Superior temporal gyrus (tissue), 1 donor: ENCODE measurements around the gene PRKX.
"Not testable (repeated sequence)": the region's sequence is repeated elsewhere in the genome, so short reads cannot be mapped to it uniquely, and the experiment has no call there.

Experiments
- DNase-seq: peaks from one replicate; pipeline ENCODE4 v3.0.0-alpha.2; 2016; ENCODE audit errors: extremely low spot score

Gene PRKX

DNA sequence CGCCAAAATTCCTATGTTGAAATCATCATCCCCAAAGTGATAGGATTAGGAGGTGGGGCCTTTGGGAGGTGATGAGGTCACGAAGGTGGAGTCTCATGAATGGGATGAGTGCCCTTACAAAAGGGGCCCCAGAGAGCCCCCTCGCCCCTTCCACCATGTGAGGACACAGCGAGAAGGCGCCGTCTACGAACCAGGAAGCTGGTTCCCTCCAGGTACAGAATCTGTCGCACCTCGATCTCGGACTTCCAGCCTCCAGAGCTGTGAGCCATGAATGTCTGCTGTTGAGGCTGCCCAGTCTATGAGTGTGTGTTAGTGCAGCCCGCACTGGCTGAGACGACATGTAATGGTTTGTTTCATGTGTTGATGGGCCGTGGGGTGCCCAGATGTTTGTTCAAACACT is 60.3 kb downstream of the PRKX start:
- DNase-seq: no peak

DNA sequence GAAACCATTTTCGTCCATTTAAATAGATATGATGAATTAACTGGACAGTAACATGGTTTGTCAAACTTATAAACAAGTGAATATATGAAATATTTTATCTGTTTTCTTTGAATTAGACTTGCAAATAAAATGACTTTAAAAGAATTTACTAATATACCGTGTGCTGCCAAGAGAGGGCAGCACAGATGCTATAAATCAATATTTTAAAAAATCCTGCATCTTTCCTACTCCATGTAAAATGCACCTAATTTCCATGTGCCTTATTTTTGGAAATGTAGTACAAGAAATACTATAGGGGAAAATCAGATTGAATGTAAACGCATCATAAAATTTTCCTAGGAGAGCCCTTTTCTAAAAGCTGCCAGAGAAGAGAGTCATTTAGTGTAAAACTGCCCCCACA is 62.2 kb downstream of the PRKX start:
- DNase-seq: peak; percentile 59

GRCh38 chrX:3648084-3648483 is 65.4 kb downstream of the PRKX start:
- DNase-seq: no peak

- DNase-seq: not testable (repeated sequence)
These were observed 73.4 kb downstream of the PRKX start for GRCh38 chrX:3639858-3640631.

- DNase-seq: no peak
These were observed 74.2 kb downstream of the PRKX start for GRCh38 chrX:3639236-3639635.

DNA sequence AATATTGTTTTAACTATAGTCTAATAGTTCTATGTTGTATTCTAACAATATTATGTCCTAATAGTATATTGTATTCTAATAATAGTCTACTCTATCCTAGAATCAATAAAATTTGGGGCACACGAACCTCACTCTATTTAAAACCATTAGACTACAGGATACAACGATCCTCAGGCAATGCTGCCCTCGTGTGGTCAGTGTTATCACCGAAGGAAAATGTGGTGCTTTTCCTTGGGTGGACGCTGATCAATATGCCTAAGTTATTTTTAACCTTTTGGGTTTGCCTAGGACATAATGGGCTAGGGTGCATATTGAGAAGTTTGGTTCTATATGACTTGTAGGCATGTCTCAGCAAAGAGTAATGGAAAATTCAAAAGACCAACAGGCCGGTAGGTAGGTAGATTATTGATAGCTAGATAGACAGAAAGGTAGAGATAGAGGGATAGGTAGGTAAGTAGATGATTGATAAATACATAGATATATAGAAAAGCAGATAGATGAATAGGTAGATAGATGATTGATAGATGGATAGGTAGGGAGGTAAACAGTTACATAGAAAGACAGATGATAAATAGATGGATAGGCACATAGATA is 75.1 kb downstream of the PRKX start:
- peak; percentile 45 for DNase-seq

GRCh38 chrX:3636803-3637202 is 76.6 kb downstream of the PRKX start:
- no peak for DNase-seq

DNA sequence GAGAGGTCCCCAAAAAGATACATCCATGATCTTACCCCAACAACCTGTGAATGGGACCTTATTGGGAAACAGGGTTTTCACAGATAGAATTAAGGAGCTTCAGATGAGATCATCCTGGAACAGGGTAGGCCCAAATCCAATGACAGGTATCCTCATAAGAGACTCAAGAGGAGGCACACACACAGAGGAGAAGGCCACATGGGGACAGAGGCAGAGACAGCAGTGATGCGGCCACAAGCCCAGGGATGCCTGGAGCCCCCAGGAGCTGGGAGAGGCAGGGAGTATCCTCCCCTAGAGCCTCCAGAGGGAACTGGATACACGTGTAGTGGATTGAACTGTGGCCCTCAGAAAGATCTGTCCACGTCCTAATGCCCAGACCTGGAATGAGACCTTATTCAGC is 82.3 kb downstream of the PRKX start:
- DNase-seq: no peak

- DNase-seq: no peak
These were observed 85.9 kb downstream of the PRKX start for GRCh38 chrX:3627594-3627993.

DNA sequence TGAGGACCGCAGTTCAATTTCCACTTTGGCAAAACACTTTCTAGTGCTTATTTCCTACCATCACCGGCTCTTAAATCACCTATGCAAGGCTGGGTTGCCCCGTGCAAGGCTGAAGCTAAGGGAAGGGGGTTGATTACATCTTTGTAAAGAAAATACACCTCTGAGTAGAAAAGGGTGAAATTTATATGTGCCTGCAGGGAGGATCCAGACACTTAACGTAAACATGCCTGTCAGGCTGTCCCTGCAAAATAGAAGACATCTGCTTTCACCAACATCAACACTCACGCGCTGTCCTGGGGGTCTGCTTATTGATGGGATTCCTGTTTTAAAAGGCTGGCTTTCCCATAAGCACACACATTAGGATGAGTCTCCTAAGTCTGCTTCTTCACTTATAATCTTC is 92.0 kb downstream of the PRKX start:
- no peak for DNase-seq

DNA sequence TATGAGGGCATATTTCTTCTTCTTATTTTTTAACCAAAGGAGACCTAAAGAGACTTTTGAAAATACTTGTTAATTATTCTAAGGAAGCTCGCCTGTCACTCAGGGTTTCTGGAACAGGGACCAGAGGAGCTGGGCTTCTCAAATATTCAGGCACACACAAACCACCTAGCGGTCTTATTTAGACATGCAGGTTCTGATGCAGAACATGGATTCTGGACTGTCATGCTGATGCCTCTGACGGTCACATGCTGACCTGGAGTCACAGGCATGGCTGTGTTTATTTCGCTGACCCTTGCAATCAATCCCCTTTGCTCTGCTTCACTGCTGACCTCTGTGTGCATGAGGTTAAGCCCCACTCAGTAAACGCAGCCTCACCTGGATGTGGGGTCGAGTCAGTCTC is 101.7 kb downstream of the PRKX start:
- DNase-seq: not testable (repeated sequence)

GRCh38 chrX:3609810-3610209 is 103.6 kb downstream of the PRKX start:
- DNase-seq: no peak

- DNase-seq: no peak
These were observed 110.3 kb downstream of the PRKX start for GRCh38 chrX:3603026-3603661.

GRCh38 chrX:3599802-3600430 is 113.5 kb downstream of the PRKX start:
- no peak for DNase-seq

DNA sequence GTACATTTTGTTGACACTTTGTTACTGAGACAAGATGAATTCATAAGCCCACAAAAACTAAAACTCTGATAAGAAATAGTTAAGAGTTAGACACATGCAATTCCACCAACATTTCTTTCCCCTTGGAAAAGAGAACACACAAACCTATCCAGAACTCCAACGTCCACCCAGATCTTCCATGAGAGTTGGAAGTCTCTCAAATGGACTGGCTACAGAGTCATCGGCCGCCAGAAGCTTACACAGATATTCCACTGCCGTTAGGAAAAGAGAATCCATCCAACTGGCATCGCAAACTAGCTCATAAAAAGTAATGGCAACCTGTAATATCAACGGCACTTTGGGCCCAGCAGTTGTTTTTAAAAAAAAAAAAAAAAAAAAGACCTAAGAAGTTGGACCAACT is 114.7 kb downstream of the PRKX start:
- DNase-seq: no peak

DNA sequence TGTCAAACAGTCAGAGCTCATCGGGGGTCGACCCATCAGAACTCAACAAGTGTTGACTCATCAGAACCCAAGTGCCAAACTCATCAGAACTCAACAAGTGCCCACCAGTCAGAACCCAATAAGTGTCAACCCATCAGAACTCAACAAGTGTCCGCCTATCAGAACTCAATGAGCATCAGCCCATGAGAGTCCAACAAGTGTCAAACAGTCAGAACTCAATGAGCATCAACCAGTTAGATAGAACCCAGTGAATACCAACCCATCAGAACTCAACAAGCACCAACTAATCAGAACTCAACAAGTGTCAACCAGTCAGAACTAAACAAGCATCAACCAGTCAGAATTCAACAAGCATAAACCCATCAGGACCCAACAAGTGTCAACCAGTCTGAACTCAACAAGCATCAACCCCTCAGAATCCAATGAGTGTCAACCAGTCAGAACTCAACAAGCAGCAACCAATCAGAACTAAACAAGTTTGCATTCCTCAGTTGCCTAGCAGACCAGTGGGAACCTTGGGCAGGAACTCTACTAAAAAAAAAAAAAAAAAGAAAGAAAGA is 115.3 kb downstream of the PRKX start:
- no peak for DNase-seq

DNA sequence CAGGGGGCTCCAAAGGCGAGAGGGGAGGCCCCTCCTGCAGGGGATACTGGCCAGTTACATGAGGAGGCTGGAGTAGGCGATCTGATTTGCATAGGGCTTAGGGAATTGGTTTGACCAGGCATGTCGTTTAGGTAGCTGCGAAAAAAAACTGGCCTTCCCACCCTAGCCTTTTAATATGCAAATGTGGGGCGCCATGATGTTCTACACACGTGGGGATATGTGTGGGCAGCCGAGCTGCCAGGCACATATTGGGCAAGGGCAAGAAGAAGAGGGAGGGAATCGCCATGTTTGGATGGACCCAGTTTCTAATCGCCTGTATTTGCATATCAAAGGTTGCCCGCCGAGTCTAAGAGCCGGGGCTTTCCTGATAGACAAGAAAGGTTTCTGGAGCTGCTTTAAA is 121.3 kb downstream of the PRKX start:
- DNase-seq: no peak

DNA sequence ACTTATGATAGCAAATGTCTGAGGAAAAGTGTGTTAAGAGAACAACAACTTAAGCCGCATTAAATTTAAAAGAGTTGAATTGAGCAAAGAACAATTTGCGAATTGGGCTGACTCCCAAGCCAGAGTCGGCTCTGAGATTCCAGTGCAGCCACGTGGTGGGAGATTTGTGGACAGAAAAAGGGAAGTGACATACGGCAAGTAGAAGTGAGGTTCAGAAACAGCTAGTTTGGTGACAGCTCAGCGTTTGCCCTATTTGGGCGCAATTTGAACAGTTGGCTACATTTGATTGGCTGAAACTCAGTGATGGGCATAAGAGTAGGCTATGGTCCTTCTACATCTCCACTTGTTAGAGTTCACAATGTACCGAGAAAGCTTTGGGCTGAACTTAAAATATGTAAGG is 124.0 kb downstream of the PRKX start:
- DNase-seq: no peak

GRCh38 chrX:3585719-3586118 is 127.7 kb downstream of the PRKX start:
- no peak for DNase-seq

DNA sequence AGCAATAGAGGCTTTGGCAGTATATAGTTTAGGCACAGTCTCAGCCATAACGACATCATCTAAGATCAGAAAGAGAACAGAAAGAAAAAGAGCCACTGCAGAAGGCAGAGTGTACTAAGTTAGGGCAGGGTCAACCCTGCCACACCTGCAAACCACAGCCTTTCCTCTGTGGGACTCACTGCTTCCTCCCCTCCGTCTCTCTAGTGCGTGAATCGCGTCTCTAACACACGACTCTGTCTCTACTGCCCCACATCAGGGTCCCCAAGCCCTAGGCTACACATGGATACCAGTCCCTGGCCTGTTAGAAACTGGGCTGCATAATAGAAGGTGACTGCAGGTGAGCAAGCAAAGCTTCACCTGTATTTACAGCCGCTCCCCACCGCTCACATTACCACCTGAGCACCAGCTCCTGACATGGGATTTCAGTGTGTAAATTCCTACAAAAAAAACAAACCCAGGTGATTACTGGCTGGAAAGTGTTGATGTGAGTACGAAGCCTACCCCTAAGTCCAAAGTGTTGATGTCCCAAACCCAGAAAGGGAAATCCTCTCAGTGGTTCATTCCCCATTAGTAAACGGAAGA is 128.9 kb downstream of the PRKX start:
- no peak for DNase-seq

DNA sequence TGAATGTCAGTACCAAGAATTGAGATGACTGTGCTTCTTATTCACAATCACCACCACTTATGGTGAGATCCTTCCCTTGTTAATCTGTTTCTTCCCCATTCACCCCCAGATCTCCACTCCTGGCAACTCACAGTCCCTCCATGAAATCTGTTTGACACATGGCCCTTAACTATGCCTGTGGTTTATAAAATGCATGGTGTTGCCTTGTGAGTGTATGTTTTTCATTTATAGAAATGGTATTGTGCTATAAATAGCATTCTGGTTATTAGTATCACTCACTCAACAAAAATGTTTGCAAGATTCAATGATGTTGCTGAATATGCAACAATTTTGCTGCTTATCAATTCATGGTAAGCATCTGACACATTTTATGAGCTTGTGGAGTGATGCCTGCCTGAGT is 131.0 kb downstream of the PRKX start:
- DNase-seq: no peak

GRCh38 chrX:3581609-3582108 is 131.8 kb downstream of the PRKX start:
- no peak for DNase-seq
